Measurements from ENCODE around the gene ERLIN1. TPM values are rescaled to one million over a fixed set of nuclear protein-coding genes. Genes with fewer than 3 reads are reported as not detected.
A peak's percentile ranks its signal among the peaks of the same experiment; 100 is the strongest.

Gene ERLIN1
- total RNA-seq, 1 experiment from 2014 or later: 42.9 TPM

DNA sequence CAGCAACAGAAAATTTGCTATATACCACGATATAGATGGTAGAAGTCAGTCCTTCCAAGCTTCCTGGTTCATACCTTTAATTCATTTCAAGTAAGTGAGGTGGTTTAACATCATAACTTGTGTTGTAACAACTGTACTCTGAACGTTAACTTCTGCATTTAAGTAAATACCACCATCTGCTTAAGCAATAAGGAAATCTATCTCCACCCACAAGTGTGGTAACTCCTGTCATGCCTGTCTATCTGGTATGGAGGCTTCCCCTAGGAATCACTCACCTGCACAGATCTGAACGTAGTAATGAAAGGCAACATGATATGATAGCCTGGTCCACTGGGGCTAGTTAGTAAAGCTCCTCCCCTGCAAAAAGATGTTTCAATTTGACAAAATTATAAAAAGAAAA, 2.3 kb downstream of the ERLIN1 start:
- peak; percentile 63 for DNase-seq (ENCODE audit: unreplicated experiment)
- Mint-ChIP-seq H3K27me3 (ENCODE audit: insufficient read depth, unreplicated experiment) (no peaks in the 10 kb centered on the region), H3K4me1 (ENCODE audit: insufficient read depth, unreplicated experiment) (peaks cover 43% of the 10 kb centered on the region), H3K27ac (ENCODE audit: low read depth, unreplicated experiment) (peak overlapping the region; percentile 94), H3K36me3 (ENCODE audit: insufficient read depth, unreplicated experiment) (peaks cover 30% of the 10 kb centered on the region), H3K4me3 (ENCODE audit: unreplicated experiment) (peak overlapping the region; percentile 94), H3K9me3 (ENCODE audit: unreplicated experiment) (no peaks in the 10 kb centered on the region)
- TF ChIP-seq, protein P1, sequence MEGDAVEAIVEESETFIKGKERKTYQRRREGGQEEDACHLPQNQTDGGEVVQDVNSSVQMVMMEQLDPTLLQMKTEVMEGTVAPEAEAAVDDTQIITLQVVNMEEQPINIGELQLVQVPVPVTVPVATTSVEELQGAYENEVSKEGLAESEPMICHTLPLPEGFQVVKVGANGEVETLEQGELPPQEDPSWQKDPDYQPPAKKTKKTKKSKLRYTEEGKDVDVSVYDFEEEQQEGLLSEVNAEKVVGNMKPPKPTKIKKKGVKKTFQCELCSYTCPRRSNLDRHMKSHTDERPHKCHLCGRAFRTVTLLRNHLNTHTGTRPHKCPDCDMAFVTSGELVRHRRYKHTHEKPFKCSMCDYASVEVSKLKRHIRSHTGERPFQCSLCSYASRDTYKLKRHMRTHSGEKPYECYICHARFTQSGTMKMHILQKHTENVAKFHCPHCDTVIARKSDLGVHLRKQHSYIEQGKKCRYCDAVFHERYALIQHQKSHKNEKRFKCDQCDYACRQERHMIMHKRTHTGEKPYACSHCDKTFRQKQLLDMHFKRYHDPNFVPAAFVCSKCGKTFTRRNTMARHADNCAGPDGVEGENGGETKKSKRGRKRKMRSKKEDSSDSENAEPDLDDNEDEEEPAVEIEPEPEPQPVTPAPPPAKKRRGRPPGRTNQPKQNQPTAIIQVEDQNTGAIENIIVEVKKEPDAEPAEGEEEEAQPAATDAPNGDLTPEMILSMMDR (IDR thresholded peaks at IDR 0.05; ENCODE audit: unreplicated experiment): no peak
- POLR2A ChIA-PET: interaction anchor here (0.7 to 4.8 kb wide), 14 partner anchors 10 to 451 kb away, joined by 3 to 44 read pairs (median 8); partner anchors contain the start of genes CHUK, COX15, CUTC and DNMBP
- intact Hi-C loops (cut with micrococcal nuclease): loop anchor here (2.0 to 10.0 kb wide), 3 partner anchors 35 to 179 kb away; partner anchors contain the start of gene DNMBP
- BruUV-seq (replicated peaks): no TSS peak
- CTCF ChIA-PET: interaction anchor here (0.7 to 1.7 kb wide), 4 partner anchors 35 to 338 kb away, joined by 3 to 6 read pairs (median 4); no protein-coding TSS in a partner anchor

GRCh38 chr10:100182908-100183307, 2.9 kb downstream of the ERLIN1 start:
- TF ChIP-seq, protein P1 (IDR thresholded peaks at IDR 0.05; ENCODE audit: unreplicated experiment): no peak
- Mint-ChIP-seq H3K36me3 (ENCODE audit: insufficient read depth, unreplicated experiment) (peaks cover 35% of the 10 kb centered on the region), H3K4me1 (ENCODE audit: insufficient read depth, unreplicated experiment) (peaks cover 42% of the 10 kb centered on the region), H3K4me3 (ENCODE audit: unreplicated experiment) (peak overlapping the region; percentile 94), H3K27me3 (ENCODE audit: insufficient read depth, unreplicated experiment) (no peaks in the 10 kb centered on the region), H3K27ac (ENCODE audit: low read depth, unreplicated experiment) (peak overlapping the region; percentile 94), H3K9me3 (ENCODE audit: unreplicated experiment) (no peaks in the 10 kb centered on the region)
- ChIA-PET POLR2A (interaction anchor here (0.6 to 4.8 kb wide), 11 partner anchors 9 to 276 kb away, joined by 3 to 44 read pairs (median 10); partner anchors contain the start of genes CHUK and DNMBP), CTCF (interaction anchor here (0.9 kb wide), 1 partner anchor 337 kb away, joined by 5 read pairs; no protein-coding TSS in a partner anchor)
- DNase-seq (ENCODE audit: unreplicated experiment): no peak
- intact Hi-C loops (cut with micrococcal nuclease): loop anchor here (2.0 to 10.0 kb wide), 3 partner anchors 34 to 178 kb away; partner anchors contain the start of gene DNMBP
- no TSS peak for BruUV-seq (replicated peaks)

- ChIA-PET CTCF (no interaction called here), POLR2A (interaction anchor here (0.6 to 4.8 kb wide), 4 partner anchors 11 to 174 kb away, joined by 3 to 44 read pairs (median 7); partner anchors contain the start of gene DNMBP)
- TF ChIP-seq, protein P1 (IDR thresholded peaks at IDR 0.05; ENCODE audit: unreplicated experiment): no peak
- no peaks in the 10 kb centered on the region for H3K27me3 Mint-ChIP-seq (ENCODE audit: insufficient read depth, unreplicated experiment)
- peaks cover 38% of the 10 kb centered on the region for H3K36me3 Mint-ChIP-seq (ENCODE audit: insufficient read depth, unreplicated experiment)
- no peaks in the 10 kb centered on the region for H3K9me3 Mint-ChIP-seq (ENCODE audit: unreplicated experiment)
- intact Hi-C loops (cut with micrococcal nuclease): loop anchor here (2.0 to 10.0 kb wide), 3 partner anchors 33 to 177 kb away; partner anchors contain the start of gene DNMBP
- H3K4me3 Mint-ChIP-seq (ENCODE audit: unreplicated experiment): peak overlapping the region; percentile 44
- H3K27ac Mint-ChIP-seq (ENCODE audit: low read depth, unreplicated experiment): peak overlapping the region; percentile 94
- no peak for DNase-seq (ENCODE audit: unreplicated experiment)
- no TSS peak for BruUV-seq (replicated peaks)
- H3K4me1 Mint-ChIP-seq (ENCODE audit: insufficient read depth, unreplicated experiment): peaks cover 36% of the 10 kb centered on the region
Observed at GRCh38 chr10:100182281-100182680, 3.5 kb downstream of the ERLIN1 start.

GRCh38 chr10:100175875-100176274, 10.0 kb downstream of the ERLIN1 start:
- no peaks in the 10 kb centered on the region for H3K9me3 Mint-ChIP-seq (ENCODE audit: unreplicated experiment)
- H3K4me3 Mint-ChIP-seq (ENCODE audit: unreplicated experiment): no peak overlapping the region
- ChIA-PET CTCF (interaction anchor here (0.5 to 2.3 kb wide), 2 partner anchors 11 to 418 kb away, joined by 4 to 6 read pairs; no protein-coding TSS in a partner anchor), POLR2A (interaction anchor here (0.9 to 1.1 kb wide), 2 partner anchors 11 to 25 kb away, joined by 3 to 4 read pairs; no protein-coding TSS in a partner anchor)
- TF ChIP-seq, protein P1 (IDR thresholded peaks at IDR 0.05; ENCODE audit: unreplicated experiment): no peak
- intact Hi-C loops (cut with micrococcal nuclease): no loop called here
- H3K27me3 Mint-ChIP-seq (ENCODE audit: insufficient read depth, unreplicated experiment): no peaks in the 10 kb centered on the region
- DNase-seq (ENCODE audit: unreplicated experiment): no peak
- no TSS peak for BruUV-seq (replicated peaks)
- H3K4me1 Mint-ChIP-seq (ENCODE audit: insufficient read depth, unreplicated experiment): peaks cover 16% of the 10 kb centered on the region
- peaks cover 73% of the 10 kb centered on the region for H3K36me3 Mint-ChIP-seq (ENCODE audit: insufficient read depth, unreplicated experiment)
- no peak overlapping the region for H3K27ac Mint-ChIP-seq (ENCODE audit: low read depth, unreplicated experiment)

Data from MCF 10A (cell line).